PC-9 (cell line): ENCODE data around the gene SPARC. TPM values are rescaled to one million over a fixed set of nuclear protein-coding genes. Genes with fewer than 3 reads are reported as not detected.

Experiments used
- BruUV-seq: library from RNA; stranded (reverse); fragments of 400-500 nt; replicated peaks from 2 replicates; lab custom pipeline; 2021; lab: Mats Ljungman, UMichigan
- CTCF ChIA-PET: fragments of 300-600 bp; sonication (Branson Sonifier 250); formaldehyde crosslinking; loops from one replicate; lab custom pipeline; 2022; ENCODE audit warnings: antibody characterized with exemption; lab: Charles Lee
- POLR2A ChIA-PET: fragments of 300-600 bp; sonication (Branson Sonifier 250); formaldehyde crosslinking; loops from one replicate; lab custom pipeline; 2022; ENCODE audit warnings: antibody characterized with exemption; ENCODE audit not compliant: unreplicated experiment; lab: Charles Lee
- DNase-seq, 2 experiments: peaks; one replicate each; pipeline versions ENCODE4 v3.0.0 to v3.0.0-alpha.2; 2015 to 2022; ENCODE audit warnings: mixed read lengths in 1 of 2
- H2AFZ ChIP-seq: fragments of 200-600 bp; sonication (generic); 2 replicates; pipeline ENCODE4 v1.8.1; 2017; ENCODE audit warnings: antibody characterized with exemption
- H3F3A ChIP-seq: fragments of 200-600 bp; sonication (generic); 2 replicates; pipeline ENCODE4 v1.8.1; 2017; ENCODE audit warnings: antibody characterized with exemption, mild to moderate bottlenecking, low read depth; ENCODE audit not compliant: insufficient read depth
- H3K27ac ChIP-seq: fragments of 200-600 bp; sonication (generic); 2 replicates; pipeline ENCODE4 v1.6.1; 2016; ENCODE audit warnings: mixed run types
- H3K27me3 ChIP-seq: fragments of 200-600 bp; sonication (generic); 2 replicates; pipeline ENCODE4 v1.6.1; 2016; ENCODE audit warnings: low read depth, mixed run types; ENCODE audit not compliant: insufficient read depth
- H3K36me3 ChIP-seq: fragments of 200-600 bp; sonication (generic); 2 replicates; pipeline ENCODE4 v1.6.1; 2016; ENCODE audit warnings: low read depth, mixed run types
- H3K4me1 ChIP-seq: fragments of 200-600 bp; sonication (generic); replicated peaks from 2 replicates; pipeline ENCODE4 v1.6.1; 2016; ENCODE audit warnings: mixed run types; ENCODE audit not compliant: insufficient read depth
- H3K4me2 ChIP-seq: fragments of 200-600 bp; sonication (generic); 2 replicates; pipeline ENCODE4 v1.6.1; 2017; ENCODE audit warnings: mixed run types
- H3K4me3 ChIP-seq: fragments of 200-600 bp; sonication (generic); 2 replicates; pipeline ENCODE4 v1.6.1; 2016; ENCODE audit warnings: mixed run types
- H3K79me2 ChIP-seq: fragments of 200-600 bp; sonication (generic); 2 replicates; pipeline ENCODE4 v1.6.1; 2017; ENCODE audit warnings: low read depth, mixed run types
- H3K9me2 ChIP-seq: fragments of 200-600 bp; sonication (generic); 2 replicates; pipeline ENCODE4 v1.8.1; 2017; ENCODE audit warnings: mild to moderate bottlenecking; ENCODE audit not compliant: insufficient read depth
- H3K9me3 ChIP-seq: fragments of 200-600 bp; sonication (generic); 2 replicates; pipeline ENCODE4 v1.8.1; 2016; ENCODE audit warnings: low read depth; ENCODE audit not compliant: insufficient read depth
- H4K20me1 ChIP-seq: fragments of 200-600 bp; sonication (generic); 2 replicates; pipeline ENCODE4 v1.8.1; 2017; ENCODE audit not compliant: insufficient read depth
- CTCF ChIP-seq: fragments of 200-600 bp; sonication (generic); conservative IDR thresholded peaks from 2 replicates; pipeline ENCODE4 v1.6.1; 2017; ENCODE audit warnings: mixed run types, antibody characterized with exemption, mild to moderate bottlenecking, moderate library complexity
- EZH2 ChIP-seq: fragments of 200-600 bp; sonication (generic); IDR thresholded peaks from 2 replicates; pipeline ENCODE4 v1.8.0; 2017; ENCODE audit warnings: antibody characterized with exemption, low read depth
- intact Hi-C: fragments of 100-400 bp; cut with micrococcal nuclease; formaldehyde crosslinking; loops from one replicate; pipeline ENCODE4 v1.10.0; 2022; ENCODE audit not compliant: unreplicated experiment
- total RNA-seq: library from RNA; stranded (reverse); gene quantifications from 2 replicates; pipeline ENCODE4 v1.2.3, GENCODE V29; 2021

The SPARC gene
- total RNA-seq, 1 experiment from 2014 or later = 84.1 TPM

DNA sequence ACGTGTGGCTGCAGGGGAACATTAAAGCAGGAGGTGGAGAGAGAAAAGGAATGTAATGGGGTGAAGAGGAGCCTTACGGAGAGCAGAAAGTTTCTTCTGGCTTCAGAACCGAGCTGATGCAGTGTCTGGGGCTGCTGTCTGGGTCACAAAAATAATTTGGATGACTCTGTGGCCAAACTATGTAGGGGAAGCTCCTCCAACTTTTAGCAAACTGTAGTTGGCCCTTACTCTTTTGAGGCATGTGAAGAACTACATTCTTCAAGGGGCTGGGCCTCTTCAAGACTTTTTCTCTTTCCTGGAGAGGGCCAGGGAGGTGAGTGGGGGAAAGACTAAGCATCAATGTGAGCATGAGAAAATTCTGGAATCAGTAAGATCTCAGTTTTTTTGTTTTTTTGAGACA, 31.9 kb upstream of the SPARC start:
- intact Hi-C loops = loop anchor here (1.0 kb wide), 1 partner anchor 59 kb away; no protein-coding TSS in a partner anchor
- CTCF ChIA-PET = interaction anchor here (0.5 to 0.6 kb wide), 2 partner anchors 63 to 417 kb away, joined by 5 read pairs; no protein-coding TSS in a partner anchor
- Histone ChIP-seq H3K79me2 (no peaks in the 10 kb centered on the region), H3F3A (no peaks in the 10 kb centered on the region), H3K4me1 (0 out of 2 replicates have a peak, but pooled peaks cover 3% of the 10 kb centered on the region), H3K27ac (no peak overlapping the region), H3K27me3 (no peaks in the 10 kb centered on the region), H3K9me2 (no peaks in the 10 kb centered on the region), H2AFZ (no peak overlapping the region), H3K4me2 (no peak overlapping the region), H3K4me3 (no peak overlapping the region), H3K36me3 (no peaks in the 10 kb centered on the region), H4K20me1 (no peaks in the 10 kb centered on the region), H3K9me3 (no peaks in the 10 kb centered on the region)
- TF ChIP-seq CTCF = no peak
- no peak for TF ChIP-seq EZH2
- POLR2A ChIA-PET = no interaction called here
- no peak for DNase-seq
- no TSS peak for BruUV-seq

DNA sequence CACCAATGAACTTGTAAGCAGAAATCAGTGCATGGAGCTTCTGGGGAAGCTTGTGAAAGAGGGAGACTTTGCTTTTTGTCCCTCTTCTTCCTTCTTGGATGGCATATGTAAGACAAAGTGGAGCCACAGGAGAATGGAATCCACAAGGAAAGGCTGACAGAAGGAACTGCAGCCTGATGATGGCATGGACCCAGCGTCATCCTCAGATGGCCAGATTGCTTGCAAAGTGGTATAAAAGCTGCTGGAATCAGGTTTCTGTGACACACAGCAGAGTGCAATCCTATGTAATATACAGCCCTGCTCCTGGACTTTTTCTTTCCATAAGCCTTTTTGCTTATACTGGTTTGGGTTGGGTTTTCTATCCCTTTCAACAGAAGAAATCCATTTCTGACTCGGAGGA, 31.4 kb upstream of the SPARC start:
- Histone ChIP-seq H3K4me2 (no peak overlapping the region), H3K4me3 (no peak overlapping the region), H4K20me1 (no peaks in the 10 kb centered on the region), H2AFZ (no peak overlapping the region), H3K9me3 (no peaks in the 10 kb centered on the region), H3K4me1 (0 out of 2 replicates have a peak, but pooled peaks cover 3% of the 10 kb centered on the region), H3K27ac (no peak overlapping the region), H3K36me3 (no peaks in the 10 kb centered on the region), H3F3A (no peaks in the 10 kb centered on the region), H3K79me2 (no peaks in the 10 kb centered on the region), H3K9me2 (no peaks in the 10 kb centered on the region), H3K27me3 (no peaks in the 10 kb centered on the region)
- intact Hi-C loops = no loop called here
- CTCF ChIA-PET = interaction anchor here (0.5 kb wide), 1 partner anchor 62 kb away, joined by 5 read pairs; no protein-coding TSS in a partner anchor
- TF ChIP-seq EZH2 (no peak), CTCF (no peak)
- no peak for DNase-seq
- BruUV-seq = no TSS peak
- POLR2A ChIA-PET = no interaction called here

DNA sequence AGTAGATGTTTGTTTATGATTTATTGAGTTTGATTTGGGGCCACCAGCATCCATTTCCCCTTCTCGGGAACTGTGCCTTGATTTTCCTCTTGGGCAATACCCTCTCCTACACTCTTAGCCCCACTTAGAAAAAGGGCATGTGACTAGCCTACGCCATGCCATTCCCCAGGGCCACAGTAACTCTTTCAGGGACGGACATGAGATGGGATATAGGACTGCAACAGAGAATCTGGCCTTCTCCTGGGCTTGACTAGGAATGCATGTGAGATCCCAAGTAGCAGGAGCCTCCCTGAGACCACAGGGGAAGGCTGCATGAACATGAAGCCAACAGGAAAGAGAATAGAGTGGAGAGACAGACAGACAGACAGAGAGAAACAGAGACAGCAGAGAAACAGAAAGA, 30.7 kb upstream of the SPARC start:
- Histone ChIP-seq H3K4me2 (no peak overlapping the region), H3K4me3 (no peak overlapping the region), H3K79me2 (no peaks in the 10 kb centered on the region), H3K27me3 (no peaks in the 10 kb centered on the region), H3K27ac (no peak overlapping the region), H4K20me1 (no peaks in the 10 kb centered on the region), H3F3A (no peaks in the 10 kb centered on the region), H3K4me1 (0 out of 2 replicates have a peak, but pooled peaks cover 3% of the 10 kb centered on the region), H2AFZ (no peak overlapping the region), H3K36me3 (no peaks in the 10 kb centered on the region), H3K9me3 (no peaks in the 10 kb centered on the region), H3K9me2 (no peaks in the 10 kb centered on the region)
- ChIA-PET CTCF (no interaction called here), POLR2A (no interaction called here)
- intact Hi-C loops = no loop called here
- no TSS peak for BruUV-seq
- DNase-seq = no peak
- no peak for TF ChIP-seq EZH2
- no peak for TF ChIP-seq CTCF
